ENCODE data around the gene KCNA5. TPM values are rescaled to one million over a fixed set of nuclear protein-coding genes. Genes with fewer than 3 reads are reported as not detected.

KCNA5 gene
- total RNA-seq, 1 experiment from 2014 or later, result not detected

DNA sequence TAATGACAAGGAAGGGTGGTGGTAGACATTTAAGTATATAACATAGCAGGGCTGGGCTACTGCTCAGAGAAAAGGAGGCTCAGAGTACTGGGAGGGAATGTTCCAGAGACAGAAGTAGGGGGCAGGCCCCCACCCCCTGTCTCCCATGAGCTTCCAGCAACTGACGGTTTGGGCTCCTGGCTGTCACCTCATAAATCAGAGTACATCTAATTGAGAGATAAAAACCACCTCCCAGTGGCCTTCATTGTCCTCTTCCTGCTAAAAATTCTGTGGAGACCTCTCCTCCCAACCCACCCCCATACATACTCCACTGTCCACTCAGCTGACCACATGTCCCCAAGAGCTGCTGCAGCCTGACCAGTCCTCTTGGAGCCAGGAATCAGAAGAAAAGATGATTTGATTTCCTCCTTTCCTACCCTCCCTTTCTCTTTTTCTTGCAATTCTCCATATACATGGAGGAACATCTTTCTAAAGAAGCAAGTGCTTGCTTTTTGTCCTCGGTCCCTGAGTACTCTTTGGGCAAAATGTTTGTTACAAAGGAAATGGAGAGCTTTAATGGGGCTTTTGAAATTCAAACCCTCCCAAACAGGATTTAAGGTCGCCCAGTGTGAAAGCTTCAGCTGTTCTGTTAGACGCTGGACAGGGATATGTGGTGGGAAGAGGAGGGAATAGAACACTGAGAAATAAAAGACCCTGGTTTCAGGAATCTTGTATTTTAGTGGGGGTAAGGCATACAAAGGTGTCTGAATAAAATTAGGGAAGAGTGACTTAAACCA, 16.4 kb upstream of the KCNA5 start:
- Histone ChIP-seq H3K4me2 (ENCODE audit: low read length) (no peak overlapping the region), H3K4me3 (replicated peaks in 1 of 2; ENCODE audit: low read depth in 1 of 2, low read length in 2 of 2) (no peak overlapping the region), H4K20me1 (ENCODE audit: insufficient read depth) (no peaks in the 10 kb centered on the region), H3K4me1 (ENCODE audit: control insufficient read depth in 1 of 2, insufficient read depth in 2 of 2, low read length in 2 of 2) (peaks cover 0 to 2% of the 10 kb centered on the region in 2 experiments; a peak in 1 of 4 replicates), H3K36me3 (ENCODE audit: control insufficient read depth in 1 of 2, insufficient read depth in 2 of 2, low read length in 2 of 2) (no peaks in the 10 kb centered on the region), H3K27ac (ENCODE audit: low read depth, low read length) (no peak overlapping the region), H3K9me3 (ENCODE audit: control insufficient read depth in 1 of 2, insufficient read depth in 1 of 2, low read depth in 1 of 2, low read length in 2 of 2) (no peaks in the 10 kb centered on the region), H3K9ac (ENCODE audit: low read length) (no peak overlapping the region), H3K9me2 (ENCODE audit: insufficient read depth) (no peaks in the 10 kb centered on the region), H2AFZ (ENCODE audit: low read depth, low read length, poor library complexity, severe bottlenecking) (no peak overlapping the region), H3K27me3 (ENCODE audit: insufficient read depth, low read length) (peaks cover 49% of the 10 kb centered on the region), H3K79me2 (ENCODE audit: insufficient read depth, low read length) (no peaks in the 10 kb centered on the region)
- intact Hi-C loops (cut with micrococcal nuclease), result no loop called here
- ATAC-seq (no peak), DNase-seq (ENCODE audit: low read depth, low spot score) (no peak)
- ChIA-PET CTCF (no interaction called here), RAD21 (ENCODE audit: low non-redundant PET in 1 of 2, low total read pairs in 2 of 2, uncharacterized antibody in 2 of 2, unreplicated experiment in 2 of 2) (no interaction called here), POLR2A (no interaction called here)
- BruUV-seq (replicated peaks), result no TSS peak
- TF ChIP-seq SRF (IDR thresholded peaks at IDR 0.05; ENCODE audit: low read depth) (no peak), RAD21 (IDR thresholded peaks at IDR 0.05; ENCODE audit: low read depth) (no peak), FOSL1 (IDR thresholded peaks at IDR 0.05; ENCODE audit: low read depth) (no peak), SIN3A (IDR thresholded peaks at IDR 0.05; ENCODE audit: low read depth) (no peak), POLR2AphosphoS5 (IDR thresholded peaks at IDR 0.05; ENCODE audit: low read depth, low read length) (no peak)

DNA sequence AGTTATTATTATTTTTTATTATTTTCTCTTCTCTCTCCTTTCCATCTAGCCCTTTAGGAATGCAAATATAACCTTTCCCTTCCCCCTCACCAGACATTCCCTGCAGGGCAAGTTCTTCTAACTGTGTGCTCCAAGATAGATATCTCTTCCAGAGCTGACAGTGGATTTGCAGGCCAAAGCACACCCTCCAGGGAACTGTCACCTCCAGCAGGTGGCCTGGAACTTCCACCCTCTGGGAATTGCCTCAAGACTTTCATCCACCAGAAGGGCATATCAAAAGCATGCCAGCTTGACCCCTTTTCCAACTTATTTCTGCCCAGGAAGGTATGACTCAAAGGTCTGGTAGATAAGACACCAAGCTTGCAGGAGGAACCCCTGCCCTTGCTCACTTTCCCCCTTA, 13.6 kb upstream of the KCNA5 start:
- Histone ChIP-seq H3K4me3 (replicated peaks in 1 of 2; ENCODE audit: low read depth in 1 of 2, low read length in 2 of 2) (no peak overlapping the region), H4K20me1 (ENCODE audit: insufficient read depth) (no peaks in the 10 kb centered on the region), H3K9me3 (ENCODE audit: control insufficient read depth in 1 of 2, insufficient read depth in 1 of 2, low read depth in 1 of 2, low read length in 2 of 2) (no peaks in the 10 kb centered on the region), H3K36me3 (ENCODE audit: control insufficient read depth in 1 of 2, insufficient read depth in 2 of 2, low read length in 2 of 2) (no peaks in the 10 kb centered on the region), H2AFZ (ENCODE audit: low read depth, low read length, poor library complexity, severe bottlenecking) (no peak overlapping the region), H3K9ac (ENCODE audit: low read length) (no peak overlapping the region), H3K4me2 (ENCODE audit: low read length) (no peak overlapping the region), H3K27me3 (ENCODE audit: insufficient read depth, low read length) (peaks cover 48% of the 10 kb centered on the region), H3K79me2 (ENCODE audit: insufficient read depth, low read length) (no peaks in the 10 kb centered on the region), H3K4me1 (ENCODE audit: control insufficient read depth in 1 of 2, insufficient read depth in 2 of 2, low read length in 2 of 2) (peaks cover 0 to 2% of the 10 kb centered on the region in 2 experiments; a peak in 1 of 4 replicates), H3K9me2 (ENCODE audit: insufficient read depth) (no peaks in the 10 kb centered on the region), H3K27ac (ENCODE audit: low read depth, low read length) (no peak overlapping the region)
- intact Hi-C loops (cut with micrococcal nuclease), result no loop called here
- CTCF ChIA-PET, result no interaction called here
- POLR2A ChIA-PET, result no interaction called here
- BruUV-seq (replicated peaks), result no TSS peak
- no peak for ATAC-seq
- RAD21 ChIA-PET (ENCODE audit: low non-redundant PET in 1 of 2, low total read pairs in 2 of 2, uncharacterized antibody in 2 of 2, unreplicated experiment in 2 of 2), result no interaction called here
- no peak for DNase-seq (ENCODE audit: low read depth, low spot score)
- TF ChIP-seq ELF1 (IDR thresholded peaks at IDR 0.05; ENCODE audit: borderline replicate concordance, low read depth) (no peak), CEBPB (IDR thresholded peaks at IDR 0.05; ENCODE audit: low read depth) (no peak), RAD21 (IDR thresholded peaks at IDR 0.05; ENCODE audit: low read depth) (no peak), FOSL1 (IDR thresholded peaks at IDR 0.05; ENCODE audit: low read depth) (no peak), EGR1 (IDR thresholded peaks at IDR 0.05; ENCODE audit: low read depth) (no peak), CBX3 (IDR thresholded peaks at IDR 0.05; ENCODE audit: low read depth) (no peak), EZH2 (IDR thresholded peaks at IDR 0.05) (no peak), SP1 (IDR thresholded peaks at IDR 0.05; ENCODE audit: low read depth) (no peak), JUND (IDR thresholded peaks at IDR 0.05) (no peak), POLR2AphosphoS5 (IDR thresholded peaks at IDR 0.05; ENCODE audit: low read depth, low read length) (no peak), EZH2phosphoT487 (IDR thresholded peaks at IDR 0.05; ENCODE audit: borderline replicate concordance) (no peak)
- TF ChIP-seq, protein P1, sequence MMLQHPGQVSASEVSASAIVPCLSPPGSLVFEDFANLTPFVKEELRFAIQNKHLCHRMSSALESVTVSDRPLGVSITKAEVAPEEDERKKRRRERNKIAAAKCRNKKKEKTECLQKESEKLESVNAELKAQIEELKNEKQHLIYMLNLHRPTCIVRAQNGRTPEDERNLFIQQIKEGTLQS (IDR thresholded peaks at IDR 0.05), result no peak
- TF ChIP-seq, protein P2, sequence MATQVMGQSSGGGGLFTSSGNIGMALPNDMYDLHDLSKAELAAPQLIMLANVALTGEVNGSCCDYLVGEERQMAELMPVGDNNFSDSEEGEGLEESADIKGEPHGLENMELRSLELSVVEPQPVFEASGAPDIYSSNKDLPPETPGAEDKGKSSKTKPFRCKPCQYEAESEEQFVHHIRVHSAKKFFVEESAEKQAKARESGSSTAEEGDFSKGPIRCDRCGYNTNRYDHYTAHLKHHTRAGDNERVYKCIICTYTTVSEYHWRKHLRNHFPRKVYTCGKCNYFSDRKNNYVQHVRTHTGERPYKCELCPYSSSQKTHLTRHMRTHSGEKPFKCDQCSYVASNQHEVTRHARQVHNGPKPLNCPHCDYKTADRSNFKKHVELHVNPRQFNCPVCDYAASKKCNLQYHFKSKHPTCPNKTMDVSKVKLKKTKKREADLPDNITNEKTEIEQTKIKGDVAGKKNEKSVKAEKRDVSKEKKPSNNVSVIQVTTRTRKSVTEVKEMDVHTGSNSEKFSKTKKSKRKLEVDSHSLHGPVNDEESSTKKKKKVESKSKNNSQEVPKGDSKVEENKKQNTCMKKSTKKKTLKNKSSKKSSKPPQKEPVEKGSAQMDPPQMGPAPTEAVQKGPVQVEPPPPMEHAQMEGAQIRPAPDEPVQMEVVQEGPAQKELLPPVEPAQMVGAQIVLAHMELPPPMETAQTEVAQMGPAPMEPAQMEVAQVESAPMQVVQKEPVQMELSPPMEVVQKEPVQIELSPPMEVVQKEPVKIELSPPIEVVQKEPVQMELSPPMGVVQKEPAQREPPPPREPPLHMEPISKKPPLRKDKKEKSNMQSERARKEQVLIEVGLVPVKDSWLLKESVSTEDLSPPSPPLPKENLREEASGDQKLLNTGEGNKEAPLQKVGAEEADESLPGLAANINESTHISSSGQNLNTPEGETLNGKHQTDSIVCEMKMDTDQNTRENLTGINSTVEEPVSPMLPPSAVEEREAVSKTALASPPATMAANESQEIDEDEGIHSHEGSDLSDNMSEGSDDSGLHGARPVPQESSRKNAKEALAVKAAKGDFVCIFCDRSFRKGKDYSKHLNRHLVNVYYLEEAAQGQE (IDR thresholded peaks at IDR 0.05; ENCODE audit: low read depth), result no peak
- TF ChIP-seq, protein P3, sequence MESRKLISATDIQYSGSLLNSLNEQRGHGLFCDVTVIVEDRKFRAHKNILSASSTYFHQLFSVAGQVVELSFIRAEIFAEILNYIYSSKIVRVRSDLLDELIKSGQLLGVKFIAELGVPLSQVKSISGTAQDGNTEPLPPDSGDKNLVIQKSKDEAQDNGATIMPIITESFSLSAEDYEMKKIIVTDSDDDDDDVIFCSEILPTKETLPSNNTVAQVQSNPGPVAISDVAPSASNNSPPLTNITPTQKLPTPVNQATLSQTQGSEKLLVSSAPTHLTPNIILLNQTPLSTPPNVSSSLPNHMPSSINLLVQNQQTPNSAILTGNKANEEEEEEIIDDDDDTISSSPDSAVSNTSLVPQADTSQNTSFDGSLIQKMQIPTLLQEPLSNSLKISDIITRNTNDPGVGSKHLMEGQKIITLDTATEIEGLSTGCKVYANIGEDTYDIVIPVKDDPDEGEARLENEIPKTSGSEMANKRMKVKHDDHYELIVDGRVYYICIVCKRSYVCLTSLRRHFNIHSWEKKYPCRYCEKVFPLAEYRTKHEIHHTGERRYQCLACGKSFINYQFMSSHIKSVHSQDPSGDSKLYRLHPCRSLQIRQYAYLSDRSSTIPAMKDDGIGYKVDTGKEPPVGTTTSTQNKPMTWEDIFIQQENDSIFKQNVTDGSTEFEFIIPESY (IDR thresholded peaks at IDR 0.05; ENCODE audit: extremely low read depth, insufficient replicate concordance, low read length), result no peak

Data from HCT116 (cell line).